Large intestine (tissue), 1 donor: ENCODE measurements around the gene INTS13. TPM values are rescaled to one million over a fixed set of nuclear protein-coding genes. Genes with fewer than 3 reads are reported as not detected.

Experiments used
- polyA plus RNA-seq: library from polyadenylated mRNA; unstranded; fragments of 120-200 nt; gene quantifications from one replicate; pipeline ENCODE4 v1.2.1, GENCODE V29; 2013

The INTS13 gene
- polyA plus RNA-seq, 1 donor, result 20.8 TPM

Other genes starting within 250 kb of the INTS13 start
- 12.5 TPM for gene ITPR2, start 104.8 kb downstream of the INTS13 start, polyA plus RNA-seq
- 53.3 TPM for gene FGFR1OP2, start 489 bp upstream of the INTS13 start, polyA plus RNA-seq
- gene TM7SF3, start 76.4 kb upstream of the INTS13 start, polyA plus RNA-seq, result 68.3 TPM
- 40.7 TPM for gene MED21, start 84.6 kb upstream of the INTS13 start, polyA plus RNA-seq
- 0.22 TPM for gene C12orf71, start 144.6 kb upstream of the INTS13 start, polyA plus RNA-seq